Upper lobe of left lung (tissue), 4 donors: ENCODE results near the gene SERINC3.

Experiments
- CTCF ChIP-seq, 6 experiments: fragments of 450-650 bp in 4 of 6; fragments of 200-600 bp in 2 of 6; sonication (generic) in 2 of 6; IDR thresholded peaks; one replicate each; pipeline ENCODE4 v1.5.1; 2016 to 2019; ENCODE audit warnings: antibody characterized with exemption in 6 of 6
- POLR2A ChIP-seq, 4 donors: fragments of 450-650 bp; IDR thresholded peaks; one replicate each; pipeline ENCODE4 v1.5.1; 2016 to 2017; ENCODE audit warnings: antibody characterized with exemption in 4 of 4, mild to moderate bottlenecking in 2 of 4

GRCh38 chr20:44494266-44494665 is 27.6 kb downstream of the SERINC3 start:
- TF ChIP-seq CTCF (IDR thresholded peaks at IDR 0.05) (no peak), POLR2A (IDR thresholded peaks at IDR 0.05) (no peak)
